HCT116 (cell line): ENCODE data around the gene DNAJC8. TPM values are rescaled to one million over a fixed set of nuclear protein-coding genes. Genes with fewer than 3 reads are reported as not detected.

Experiments used
- ATAC-seq: fragments of 200-7000 bp; cut with Tn5 transposase; 2 replicates; pipeline ENCODE4 v1.9.1; 2020; ENCODE audit warnings: mild to moderate bottlenecking, moderate library complexity
- BruUV-seq: library from RNA; stranded (reverse); fragments of 400-500 nt; replicated peaks from 2 replicates; lab custom pipeline; 2021; lab: Mats Ljungman, UMichigan
- CTCF ChIA-PET: fragments of 300-600 bp; sonication (Branson Sonifier 250); formaldehyde crosslinking; loops from one replicate; lab custom pipeline; 2021; ENCODE audit warnings: antibody characterized with exemption; lab: Charles Lee
- POLR2A ChIA-PET: fragments of 300-600, 350-600 bp; sonication (Branson Sonifier 250); formaldehyde crosslinking; loops from one replicate; lab custom pipeline; 2021; ENCODE audit warnings: antibody characterized with exemption; lab: Charles Lee
- RAD21 ChIA-PET, 2 experiments: fragments of 300-600 bp; sonication (Branson Sonifier 250); formaldehyde crosslinking; loops; one replicate each; lab custom pipeline; 2023; ENCODE audit warnings: low total read pairs in 2 of 2; ENCODE audit not compliant: uncharacterized antibody in 2 of 2, unreplicated experiment in 2 of 2, low non-redundant PET in 1 of 2; lab: Charles Lee
- DNase-seq: peaks from one replicate; pipeline ENCODE4 v3.0.0-alpha.2; 2010; ENCODE audit warnings: low read depth, low spot score
- H2AFZ ChIP-seq: fragments of 200-600 bp; shearing (Covaris generic), sonication (generic); 2 replicates; pipeline ENCODE4 v1.6.1; 2017; ENCODE audit warnings: low read depth, mixed run types, mixed read lengths, antibody characterized with exemption, low read length; ENCODE audit not compliant: poor library complexity, severe bottlenecking
- H3K27ac ChIP-seq: 2 replicates; pipeline ENCODE4 v1.5.1; 2012; ENCODE audit warnings: low read depth, low read length
- H3K27me3 ChIP-seq: fragments of 200-600 bp; sonication (generic); 2 replicates; pipeline ENCODE4 v1.6.1; 2016; ENCODE audit warnings: mixed run types, low read length, mixed read lengths; ENCODE audit not compliant: insufficient read depth
- H3K36me3 ChIP-seq, 2 experiments: fragments of 200-500 bp in 1 of 2; fragments of 200-600 bp in 1 of 2; sonication (Bioruptor generic) in 1 of 2; sonication (generic) in 1 of 2; 2 replicates each; pipeline versions ENCODE4 v1.5.1 to v1.6.1; 2014 to 2016; ENCODE audit warnings: low read length in 2 of 2, inconsistent platforms in 1 of 2, mixed read lengths in 1 of 2, mixed run types in 1 of 2; ENCODE audit not compliant: insufficient read depth in 2 of 2, control insufficient read depth in 1 of 2
- H3K4me1 ChIP-seq, 2 experiments: fragments of 200-600 bp in 1 of 2; sonication (generic) in 1 of 2; 2 replicates each; pipeline versions ENCODE4 v1.5.1 to v1.6.1; 2012 to 2017; ENCODE audit warnings: low read length in 2 of 2, inconsistent platforms in 1 of 2, mild to moderate bottlenecking in 1 of 2, mixed read lengths in 1 of 2, mixed run types in 1 of 2, moderate library complexity in 1 of 2; ENCODE audit not compliant: insufficient read depth in 2 of 2, control insufficient read depth in 1 of 2
- H3K4me2 ChIP-seq: fragments of 200-600 bp; sonication (generic); 2 replicates; pipeline ENCODE4 v1.6.1; 2017; ENCODE audit warnings: mixed run types, low read length, mixed read lengths
- H3K4me3 ChIP-seq, 2 experiments: fragments of 200-600 bp in 1 of 2; sonication (generic) in 1 of 2; replicated peaks in 1 of 2; 2 replicates each; pipeline ENCODE4 v1.5.1; 2011 to 2016; ENCODE audit warnings: low read length in 2 of 2, control low read depth in 1 of 2, low read depth in 1 of 2, mild to moderate bottlenecking in 1 of 2, mixed read lengths in 1 of 2, mixed run types in 1 of 2
- H3K79me2 ChIP-seq: fragments of 200-600 bp; sonication (generic); 2 replicates; pipeline ENCODE4 v1.6.1; 2017; ENCODE audit warnings: mild to moderate bottlenecking, mixed run types, low read length, moderate library complexity, mixed read lengths; ENCODE audit not compliant: insufficient read depth
- H3K9ac ChIP-seq: fragments of 200-600 bp; sonication (generic); 2 replicates; pipeline ENCODE4 v1.6.1; 2016; ENCODE audit warnings: low read length, mixed read lengths
- H3K9me2 ChIP-seq: fragments of 200-600 bp; sonication (generic), shearing (Covaris generic); 2 replicates; pipeline ENCODE4 v1.6.1; 2017; ENCODE audit warnings: mixed run types, mild to moderate bottlenecking, moderate library complexity; ENCODE audit not compliant: insufficient read depth
- H3K9me3 ChIP-seq, 2 experiments: fragments of 200-500 bp in 1 of 2; fragments of 200-600 bp in 1 of 2; sonication (Bioruptor generic) in 1 of 2; sonication (generic) in 1 of 2; 2 replicates each; pipeline ENCODE4 v1.6.1; 2014 to 2017; ENCODE audit warnings: low read length in 2 of 2, mixed read lengths in 2 of 2, inconsistent platforms in 1 of 2, low read depth in 1 of 2, mild to moderate bottlenecking in 1 of 2, mixed run types in 1 of 2, moderate library complexity in 1 of 2; ENCODE audit not compliant: control insufficient read depth in 1 of 2, insufficient read depth in 1 of 2
- H4K20me1 ChIP-seq: fragments of 200-600 bp; sonication (generic), shearing (Covaris generic); 2 replicates; pipeline ENCODE4 v1.6.1; 2017; ENCODE audit warnings: mixed run types, mild to moderate bottlenecking, moderate library complexity; ENCODE audit not compliant: insufficient read depth
- ATF3 ChIP-seq: IDR thresholded peaks from 2 replicates; pipeline ENCODE4 v1.6.1; 2012
- CBX3 ChIP-seq: IDR thresholded peaks from 2 replicates; pipeline ENCODE4 v1.6.1; 2012; ENCODE audit warnings: low read depth
- CEBPB ChIP-seq: IDR thresholded peaks from 2 replicates; pipeline ENCODE4 v1.6.1; 2012; ENCODE audit warnings: low read depth
- CTCF ChIP-seq, 3 experiments: fragments of 200-600 bp in 1 of 3; sonication (generic) in 1 of 3; IDR thresholded peaks in 2 of 3; conservative IDR thresholded peaks in 1 of 3; 2 replicates each; pipeline ENCODE4 v1.5.1; 2012 to 2017; ENCODE audit warnings: low read depth in 2 of 3, low read length in 2 of 3, antibody characterized with exemption in 1 of 3, borderline replicate concordance in 1 of 3, control low read depth in 1 of 3, mild to moderate bottlenecking in 1 of 3, mixed read lengths in 1 of 3, mixed run types in 1 of 3, moderate library complexity in 1 of 3; ENCODE audit not compliant: insufficient read depth in 1 of 3
- EGR1 ChIP-seq: IDR thresholded peaks from 2 replicates; pipeline ENCODE4 v1.6.1; 2012; ENCODE audit warnings: low read depth
- ELF1 ChIP-seq: IDR thresholded peaks from 2 replicates; pipeline ENCODE4 v1.6.1; 2012; ENCODE audit warnings: low read depth, borderline replicate concordance
- EZH2phosphoT487 ChIP-seq: fragments of 200-600 bp; IDR thresholded peaks from 2 replicates; pipeline ENCODE4 v1.6.1; 2018; ENCODE audit warnings: antibody characterized with exemption, borderline replicate concordance
- JUND ChIP-seq: IDR thresholded peaks from 2 replicates; pipeline ENCODE4 v1.6.1; 2012
- MAX ChIP-seq: IDR thresholded peaks from 2 replicates; pipeline ENCODE4 v1.6.1; 2012
- POLR2AphosphoS5 ChIP-seq: IDR thresholded peaks from 2 replicates; pipeline ENCODE4 v1.6.1; 2011; ENCODE audit warnings: mild to moderate bottlenecking, low read depth, low read length, moderate library complexity
- REST ChIP-seq: IDR thresholded peaks from 2 replicates; pipeline ENCODE4 v1.6.1; 2012; ENCODE audit warnings: low read depth
- SIN3A ChIP-seq: IDR thresholded peaks from 2 replicates; pipeline ENCODE4 v1.6.1; 2012; ENCODE audit warnings: low read depth
- SP1 ChIP-seq: IDR thresholded peaks from 2 replicates; pipeline ENCODE4 v1.6.1; 2012; ENCODE audit warnings: low read depth
- TCF7L2 ChIP-seq: IDR thresholded peaks from 2 replicates; pipeline ENCODE4 v1.7.0; 2011; ENCODE audit warnings: borderline replicate concordance, inconsistent platforms; ENCODE audit not compliant: insufficient read depth, insufficient read length; ENCODE audit errors: extremely low read depth
- YY1 ChIP-seq: IDR thresholded peaks from 2 replicates; pipeline ENCODE4 v1.6.1; 2011; ENCODE audit warnings: low read length, low read depth, moderate library complexity, mild to moderate bottlenecking; ENCODE audit not compliant: insufficient replicate concordance; ENCODE audit errors: extremely low read depth
- ZBTB33 ChIP-seq: IDR thresholded peaks from 2 replicates; pipeline ENCODE4 v1.6.1; 2011; ENCODE audit warnings: mild to moderate bottlenecking, low read length, moderate library complexity; ENCODE audit not compliant: insufficient replicate concordance; ENCODE audit errors: extremely low read depth
- ZFX ChIP-seq: fragments of 450-650 bp; IDR thresholded peaks from 2 replicates; pipeline ENCODE4 v1.6.1; 2017
- ZNF274 ChIP-seq: fragments of 200-500 bp; sonication (Bioruptor generic); IDR thresholded peaks from 2 replicates; pipeline ENCODE4 v1.6.1; 2014; ENCODE audit warnings: mild to moderate bottlenecking, low read depth, low read length, inconsistent platforms
- intact Hi-C: fragments of 100-400 bp; cut with micrococcal nuclease; formaldehyde crosslinking; loops from 2 replicates; pipeline ENCODE4 v1.10.0; 2022
- total RNA-seq: library from RNA; stranded (reverse); gene quantifications from one replicate; pipeline ENCODE4 v1.2.1, GENCODE V29; 2021; ENCODE audit not compliant: unreplicated experiment

The DNAJC8 gene
- total RNA-seq, 1 experiment from 2014 or later: 102 TPM

- RAD21 ChIA-PET: no interaction called here
- ATAC-seq: no peak
- peaks cover 9 to 18% of the 10 kb centered on the region in 2 experiments for H3K4me1 ChIP-seq
- CTCF ChIA-PET: no interaction called here
- TF ChIP-seq ZFX: no peak
- TF ChIP-seq SIN3A: no peak
- TF ChIP-seq MAX: no peak
- TF ChIP-seq TCF7L2: no peak
- no peak for TF ChIP-seq CTCF (IDR thresholded peaks at IDR 0.05 in 2 of 3, conservative IDR thresholded peaks at IDR 0.05 in 1 of 3; ENCODE audit: borderline replicate concordance in 1 of 3, insufficient read depth in 1 of 3, low read depth in 2 of 3, low read length in 2 of 3)
- no peak for TF ChIP-seq EZH2phosphoT487
- TF ChIP-seq YY1: no peak
- no peak for TF ChIP-seq ELF1
- TF ChIP-seq POLR2AphosphoS5: no peak
- TF ChIP-seq REST: no peak
- TF ChIP-seq SP1: no peak
- no peak for TF ChIP-seq ZBTB33
- no peak for TF ChIP-seq EGR1
- no peak for TF ChIP-seq ZNF274
- TF ChIP-seq CEBPB: no peak
- no peak for TF ChIP-seq ATF3
- TF ChIP-seq JUND: no peak
- no peak for TF ChIP-seq CBX3
- TF ChIP-seq, all 23 proteins: peak for 0
- Histone ChIP-seq H3K9ac (no peak overlapping the region), H3K27me3 (no peaks in the 10 kb centered on the region), H4K20me1 (no peaks in the 10 kb centered on the region), H3K9me2 (no peaks in the 10 kb centered on the region), H3K79me2 (peaks cover 23% of the 10 kb centered on the region), H3K27ac (no peak overlapping the region), H2AFZ (no peak overlapping the region), H3K4me2 (no peak overlapping the region), H3K4me3 (no peak overlapping the region), H3K36me3 (peaks cover 3 to 8% of the 10 kb centered on the region in 2 experiments; a peak in 1 of 4 replicates), H3K9me3 (no peaks in the 10 kb centered on the region)
- intact Hi-C loops: no loop called here
- no peak for DNase-seq
- POLR2A ChIA-PET: interaction anchor here (0.6 to 6.4 kb wide), 2 partner anchors 9 to 46 kb away, joined by 3 to 61 read pairs; no protein-coding TSS in a partner anchor
- BruUV-seq: no TSS peak
These were observed 6.2 kb upstream of the DNAJC8 start for GRCh38 chr1:28239004-28239403.
